Panc1 (cell line): Measurements from ENCODE around the gene SEC16A. TPM values are rescaled to one million over a fixed set of nuclear protein-coding genes. Genes with fewer than 3 reads are reported as not detected.

ENCODE experiments used
- ATAC-seq: fragments of 200-7000 bp; cut with Tn5 transposase; 2 replicates; pipeline ENCODE4 v1.9.1; 2020; ENCODE audit warnings: mild to moderate bottlenecking, moderate library complexity
- BruUV-seq: library from RNA; stranded (reverse); fragments of 400-500 nt; replicated peaks from 2 replicates; lab custom pipeline; 2021; lab: Mats Ljungman, UMichigan
- CTCF ChIA-PET: fragments of 300-600 bp; sonication (Branson Sonifier 250); formaldehyde crosslinking; loops from one replicate; lab custom pipeline; 2022; ENCODE audit warnings: antibody characterized with exemption; lab: Charles Lee
- POLR2A ChIA-PET: fragments of 300-600 bp; sonication (Branson Sonifier 250); formaldehyde crosslinking; loops from one replicate; lab custom pipeline; 2022; ENCODE audit warnings: antibody characterized with exemption; lab: Charles Lee
- DNase-seq: peaks from one replicate; pipeline ENCODE4 v3.0.0-alpha.2; 2010; ENCODE audit warnings: low read depth, low spot score
- H3K27ac ChIP-seq: 2 replicates; pipeline ENCODE4 v1.5.1; 2011; ENCODE audit warnings: mild to moderate bottlenecking, low read length, inconsistent platforms
- H3K27me3 ChIP-seq: fragments of 200-500 bp; sonication (Bioruptor generic); 2 replicates; pipeline ENCODE4 v1.6.0; 2014; ENCODE audit warnings: low read length, inconsistent platforms; ENCODE audit not compliant: control insufficient read depth, insufficient read depth
- H3K36me3 ChIP-seq: fragments of 200-500 bp; sonication (Bioruptor generic); 2 replicates; pipeline ENCODE4 v1.5.1; 2014; ENCODE audit warnings: inconsistent platforms, mild to moderate bottlenecking, low read length, moderate library complexity; ENCODE audit not compliant: control insufficient read depth, insufficient read depth
- H3K4me1 ChIP-seq: 2 replicates; pipeline ENCODE4 v1.5.1; 2011; ENCODE audit warnings: inconsistent platforms, mild to moderate bottlenecking, low read length, moderate library complexity; ENCODE audit not compliant: control insufficient read depth, insufficient read depth
- H3K4me3 ChIP-seq, 2 experiments: 2 replicates each; pipeline ENCODE4 v1.5.1; 2011 to 2012; ENCODE audit warnings: low read depth in 2 of 2, low read length in 2 of 2, mild to moderate bottlenecking in 2 of 2, inconsistent platforms in 1 of 2, moderate library complexity in 1 of 2
- H3K9me3 ChIP-seq: fragments of 200-500 bp; sonication (Bioruptor generic); 2 replicates; pipeline ENCODE4 v1.5.1; 2014; ENCODE audit warnings: low read depth, mild to moderate bottlenecking, inconsistent platforms, low read length, moderate library complexity; ENCODE audit not compliant: control insufficient read depth, insufficient read depth
- POLR2AphosphoS5 ChIP-seq: IDR thresholded peaks from 2 replicates; pipeline ENCODE4 v1.6.1; 2012; ENCODE audit warnings: mild to moderate bottlenecking, low read depth, low read length, moderate library complexity
- SIN3A ChIP-seq: IDR thresholded peaks from 2 replicates; pipeline ENCODE4 v1.6.1; 2012; ENCODE audit warnings: low read depth, mild to moderate bottlenecking, low read length, moderate library complexity, borderline replicate concordance; ENCODE audit not compliant: insufficient read depth
- TCF7L2 ChIP-seq: IDR thresholded peaks from 2 replicates; pipeline ENCODE4 v1.6.1; 2011; ENCODE audit warnings: mild to moderate bottlenecking, low read depth, low read length, inconsistent platforms
- in situ Hi-C: cut with HindIII; loops from 2 replicates; pipeline ENCODE4 v1.10.0; 2016; ENCODE audit warnings: low sequenced_read_pairs, low pct_unique_long_range_greater_than_20kb
- intact Hi-C: fragments of 100-400 bp; cut with micrococcal nuclease; formaldehyde crosslinking; loops from one replicate; pipeline ENCODE4 v1.10.0; 2022; ENCODE audit not compliant: unreplicated experiment
- total RNA-seq: library from RNA; stranded (reverse); gene quantifications from one replicate; pipeline ENCODE4 v1.2.1, GENCODE V29; 2021; ENCODE audit not compliant: unreplicated experiment
- TF ChIP-seq, protein P1 (sequence below), 2 experiments: IDR thresholded peaks; 2 replicates each; pipeline ENCODE4 v1.6.1; 2011 to 2012; ENCODE audit warnings: low read depth in 2 of 2, control low read depth in 1 of 2, low read length in 1 of 2, mild to moderate bottlenecking in 1 of 2, moderate library complexity in 1 of 2; ENCODE audit not compliant: insufficient read depth in 1 of 2
- TF ChIP-seq, protein P2 (sequence below): fragments of 450-650 bp; IDR thresholded peaks from 2 replicates; pipeline ENCODE4 v1.5.1; 2017; ENCODE audit warnings: mild to moderate bottlenecking

SEC16A gene
- total RNA-seq, 1 experiment from 2014 or later, result 76.5 TPM

DNA sequence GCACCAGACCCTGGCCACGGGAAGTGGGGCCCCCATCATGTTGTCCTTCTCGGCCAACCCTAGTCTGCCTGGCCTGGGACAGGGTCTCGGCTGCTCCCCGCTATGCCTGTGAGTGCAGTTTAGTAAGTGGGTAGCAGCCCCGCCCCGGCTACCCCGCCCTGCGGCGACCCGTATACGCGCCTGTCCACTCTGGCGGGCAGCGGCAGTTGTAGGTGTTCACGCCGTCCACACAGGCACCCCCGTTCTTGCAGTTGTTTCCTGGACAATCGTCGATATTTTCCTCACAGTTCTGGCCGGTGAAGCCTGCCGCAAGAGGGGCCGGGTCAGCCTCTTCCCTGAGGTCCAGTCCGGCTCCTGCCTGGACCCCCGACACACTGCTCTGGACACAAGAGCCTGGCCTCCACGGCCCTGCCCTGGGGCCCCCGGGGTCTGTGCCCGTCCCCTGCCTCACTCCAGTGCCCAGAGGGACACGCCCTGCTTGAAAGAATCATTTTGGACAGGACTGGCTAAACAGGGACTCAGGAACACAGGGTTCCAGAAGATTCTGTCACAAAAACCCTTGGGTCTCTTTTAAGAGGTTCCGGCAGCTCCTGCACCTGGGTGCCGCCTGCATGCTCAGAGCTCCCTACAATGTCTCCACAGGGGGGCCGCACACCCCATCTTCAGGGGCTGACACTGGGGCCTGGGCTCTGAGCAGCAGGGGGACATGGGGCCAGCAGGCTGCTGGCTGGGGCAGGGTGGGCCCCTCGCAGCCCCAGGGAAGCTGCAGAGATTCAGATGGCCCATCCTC lies 36.6 kb upstream of the SEC16A start:
- Histone ChIP-seq H3K4me1 (no peaks in the 10 kb centered on the region), H3K27ac (no peak overlapping the region), H3K4me3 (no peak overlapping the region), H3K27me3 (no peaks in the 10 kb centered on the region), H3K36me3 (no peaks in the 10 kb centered on the region), H3K9me3 (no peaks in the 10 kb centered on the region)
- POLR2A ChIA-PET, result no interaction called here
- BruUV-seq, result no TSS peak
- in situ Hi-C loops (no loop called here), intact Hi-C loops (no loop called here)
- no peak for ATAC-seq
- TF ChIP-seq, protein P1, sequence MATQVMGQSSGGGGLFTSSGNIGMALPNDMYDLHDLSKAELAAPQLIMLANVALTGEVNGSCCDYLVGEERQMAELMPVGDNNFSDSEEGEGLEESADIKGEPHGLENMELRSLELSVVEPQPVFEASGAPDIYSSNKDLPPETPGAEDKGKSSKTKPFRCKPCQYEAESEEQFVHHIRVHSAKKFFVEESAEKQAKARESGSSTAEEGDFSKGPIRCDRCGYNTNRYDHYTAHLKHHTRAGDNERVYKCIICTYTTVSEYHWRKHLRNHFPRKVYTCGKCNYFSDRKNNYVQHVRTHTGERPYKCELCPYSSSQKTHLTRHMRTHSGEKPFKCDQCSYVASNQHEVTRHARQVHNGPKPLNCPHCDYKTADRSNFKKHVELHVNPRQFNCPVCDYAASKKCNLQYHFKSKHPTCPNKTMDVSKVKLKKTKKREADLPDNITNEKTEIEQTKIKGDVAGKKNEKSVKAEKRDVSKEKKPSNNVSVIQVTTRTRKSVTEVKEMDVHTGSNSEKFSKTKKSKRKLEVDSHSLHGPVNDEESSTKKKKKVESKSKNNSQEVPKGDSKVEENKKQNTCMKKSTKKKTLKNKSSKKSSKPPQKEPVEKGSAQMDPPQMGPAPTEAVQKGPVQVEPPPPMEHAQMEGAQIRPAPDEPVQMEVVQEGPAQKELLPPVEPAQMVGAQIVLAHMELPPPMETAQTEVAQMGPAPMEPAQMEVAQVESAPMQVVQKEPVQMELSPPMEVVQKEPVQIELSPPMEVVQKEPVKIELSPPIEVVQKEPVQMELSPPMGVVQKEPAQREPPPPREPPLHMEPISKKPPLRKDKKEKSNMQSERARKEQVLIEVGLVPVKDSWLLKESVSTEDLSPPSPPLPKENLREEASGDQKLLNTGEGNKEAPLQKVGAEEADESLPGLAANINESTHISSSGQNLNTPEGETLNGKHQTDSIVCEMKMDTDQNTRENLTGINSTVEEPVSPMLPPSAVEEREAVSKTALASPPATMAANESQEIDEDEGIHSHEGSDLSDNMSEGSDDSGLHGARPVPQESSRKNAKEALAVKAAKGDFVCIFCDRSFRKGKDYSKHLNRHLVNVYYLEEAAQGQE (IDR thresholded peaks at IDR 0.05; ENCODE audit: insufficient read depth in 1 of 2, low read depth in 2 of 2, low read length in 1 of 2), result no peak
- CTCF ChIA-PET, result no interaction called here
- no peak for DNase-seq

DNA sequence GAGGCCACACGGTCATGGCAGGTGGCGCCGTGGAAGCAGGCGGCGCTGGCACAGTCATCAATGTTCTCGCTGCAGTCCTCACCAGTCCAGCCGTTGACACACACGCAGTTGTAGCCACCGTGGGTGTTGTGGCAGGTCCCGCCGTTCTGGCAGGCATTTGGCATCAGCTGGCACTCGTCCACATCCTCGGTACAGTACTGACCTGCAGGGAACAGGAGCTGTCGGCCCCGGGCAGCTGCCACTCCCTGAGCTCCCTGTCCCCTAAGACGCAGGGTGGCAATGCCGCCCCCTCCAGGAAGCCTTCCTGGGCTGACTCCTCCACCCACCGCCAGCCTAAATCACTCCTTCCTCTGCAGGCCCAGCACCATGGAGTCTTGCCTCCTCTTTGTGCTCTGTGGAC lies 35.8 kb upstream of the SEC16A start:
- ChIA-PET CTCF (no interaction called here), POLR2A (no interaction called here)
- BruUV-seq, result no TSS peak
- in situ Hi-C loops, result no loop called here
- Histone ChIP-seq H3K4me3 (no peak overlapping the region), H3K27me3 (no peaks in the 10 kb centered on the region), H3K4me1 (no peaks in the 10 kb centered on the region), H3K27ac (no peak overlapping the region), H3K9me3 (no peaks in the 10 kb centered on the region), H3K36me3 (no peaks in the 10 kb centered on the region)
- ATAC-seq (no peak), DNase-seq (no peak)
- TF ChIP-seq POLR2AphosphoS5 (no peak), TCF7L2 (no peak), SIN3A (no peak)
- TF ChIP-seq, protein P1 (IDR thresholded peaks at IDR 0.05; ENCODE audit: insufficient read depth in 1 of 2, low read depth in 2 of 2, low read length in 1 of 2), result no peak
- TF ChIP-seq, protein P2, sequence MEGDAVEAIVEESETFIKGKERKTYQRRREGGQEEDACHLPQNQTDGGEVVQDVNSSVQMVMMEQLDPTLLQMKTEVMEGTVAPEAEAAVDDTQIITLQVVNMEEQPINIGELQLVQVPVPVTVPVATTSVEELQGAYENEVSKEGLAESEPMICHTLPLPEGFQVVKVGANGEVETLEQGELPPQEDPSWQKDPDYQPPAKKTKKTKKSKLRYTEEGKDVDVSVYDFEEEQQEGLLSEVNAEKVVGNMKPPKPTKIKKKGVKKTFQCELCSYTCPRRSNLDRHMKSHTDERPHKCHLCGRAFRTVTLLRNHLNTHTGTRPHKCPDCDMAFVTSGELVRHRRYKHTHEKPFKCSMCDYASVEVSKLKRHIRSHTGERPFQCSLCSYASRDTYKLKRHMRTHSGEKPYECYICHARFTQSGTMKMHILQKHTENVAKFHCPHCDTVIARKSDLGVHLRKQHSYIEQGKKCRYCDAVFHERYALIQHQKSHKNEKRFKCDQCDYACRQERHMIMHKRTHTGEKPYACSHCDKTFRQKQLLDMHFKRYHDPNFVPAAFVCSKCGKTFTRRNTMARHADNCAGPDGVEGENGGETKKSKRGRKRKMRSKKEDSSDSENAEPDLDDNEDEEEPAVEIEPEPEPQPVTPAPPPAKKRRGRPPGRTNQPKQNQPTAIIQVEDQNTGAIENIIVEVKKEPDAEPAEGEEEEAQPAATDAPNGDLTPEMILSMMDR, result no peak
- intact Hi-C loops, result no loop called here
